ENCODE measurements around the gene RAPGEF2. TPM values are rescaled to one million over a fixed set of nuclear protein-coding genes. Genes with fewer than 3 reads are reported as not detected.
A peak's percentile ranks its signal among the peaks of the same experiment; 100 is the strongest.

The RAPGEF2 gene
- total and polyA plus RNA-seq, 11 donors: 10.6 to 75.9 (median 51.2) TPM

DNA sequence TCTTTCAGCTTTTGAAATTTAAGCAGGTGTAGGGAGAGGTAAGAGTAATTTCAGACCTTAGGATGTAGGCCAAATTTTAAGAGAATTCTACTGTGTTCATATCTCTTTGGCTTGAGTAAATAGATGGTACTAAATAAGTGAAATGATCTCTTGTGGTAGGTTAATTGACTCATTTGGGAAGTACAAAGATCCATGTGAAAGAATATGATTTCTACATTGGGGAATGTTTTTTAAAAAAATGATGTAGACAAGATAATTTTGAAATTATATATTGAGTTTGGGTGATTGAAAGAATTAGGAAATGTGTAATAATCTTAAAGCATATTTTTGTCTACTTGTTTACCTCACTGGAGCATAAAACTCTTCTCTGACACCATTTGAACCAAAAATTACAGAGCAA lies 35.6 kb downstream of the RAPGEF2 start:
- TF ChIP-seq, protein P1, sequence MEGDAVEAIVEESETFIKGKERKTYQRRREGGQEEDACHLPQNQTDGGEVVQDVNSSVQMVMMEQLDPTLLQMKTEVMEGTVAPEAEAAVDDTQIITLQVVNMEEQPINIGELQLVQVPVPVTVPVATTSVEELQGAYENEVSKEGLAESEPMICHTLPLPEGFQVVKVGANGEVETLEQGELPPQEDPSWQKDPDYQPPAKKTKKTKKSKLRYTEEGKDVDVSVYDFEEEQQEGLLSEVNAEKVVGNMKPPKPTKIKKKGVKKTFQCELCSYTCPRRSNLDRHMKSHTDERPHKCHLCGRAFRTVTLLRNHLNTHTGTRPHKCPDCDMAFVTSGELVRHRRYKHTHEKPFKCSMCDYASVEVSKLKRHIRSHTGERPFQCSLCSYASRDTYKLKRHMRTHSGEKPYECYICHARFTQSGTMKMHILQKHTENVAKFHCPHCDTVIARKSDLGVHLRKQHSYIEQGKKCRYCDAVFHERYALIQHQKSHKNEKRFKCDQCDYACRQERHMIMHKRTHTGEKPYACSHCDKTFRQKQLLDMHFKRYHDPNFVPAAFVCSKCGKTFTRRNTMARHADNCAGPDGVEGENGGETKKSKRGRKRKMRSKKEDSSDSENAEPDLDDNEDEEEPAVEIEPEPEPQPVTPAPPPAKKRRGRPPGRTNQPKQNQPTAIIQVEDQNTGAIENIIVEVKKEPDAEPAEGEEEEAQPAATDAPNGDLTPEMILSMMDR (IDR thresholded peaks at IDR 0.05): no peak
- no peak for TF ChIP-seq POLR2A (IDR thresholded peaks at IDR 0.05)
- intact Hi-C loops (cut with DNase I): no loop called here
- Histone ChIP-seq H3K27ac (no peak overlapping the region), H3K4me1 (peaks cover 0 to 70% (median 58%) of the 10 kb centered on the region in 12 donors), H3K36me3 (no peaks in the 10 kb centered on the region), H3K9me3 (no peaks in the 10 kb centered on the region), H3K4me3 (no peak overlapping the region), H3K27me3 (no peaks in the 10 kb centered on the region)
- DNase-seq (no peak), ATAC-seq (no peak)

DNA sequence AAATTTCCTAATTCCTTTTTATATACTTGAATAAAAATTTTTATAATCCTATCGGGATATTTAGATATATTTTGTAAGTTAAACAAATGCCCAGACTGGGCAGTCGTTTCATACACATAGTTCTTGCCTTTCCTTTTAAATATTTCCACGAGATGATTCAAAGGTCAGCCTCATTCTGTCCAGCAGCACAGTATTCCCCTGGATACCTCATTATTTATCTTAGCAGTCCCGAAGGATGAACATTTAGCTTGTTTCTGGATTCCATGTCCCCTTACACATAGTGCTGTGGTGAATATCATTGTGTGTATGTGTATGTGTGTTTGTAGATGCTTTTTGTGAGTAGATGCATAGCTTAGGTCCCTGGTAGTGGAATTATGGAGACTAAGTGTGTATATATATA lies 38.3 kb downstream of the RAPGEF2 start:
- TF ChIP-seq, protein P1 (IDR thresholded peaks at IDR 0.05): no peak
- no peak for TF ChIP-seq POLR2A (IDR thresholded peaks at IDR 0.05)
- no peak overlapping the region for H3K4me3 ChIP-seq
- H3K27ac ChIP-seq: peak overlapping the region in 1 of 12 donors; percentile 6
- ATAC-seq: peak in 1 of 4 donors; percentile 11
- no peak for DNase-seq
- no peaks in the 10 kb centered on the region for H3K36me3 ChIP-seq
- peaks cover 0 to 95% (median 76%) of the 10 kb centered on the region in 12 donors for H3K4me1 ChIP-seq
- WGBS, 4 donors: 32 to 57% (median 46%) methylated on average over 4 of the region's 4 CpGs
- H3K9me3 ChIP-seq: no peaks in the 10 kb centered on the region
- intact Hi-C loops (cut with DNase I): no loop called here
- H3K27me3 ChIP-seq: no peaks in the 10 kb centered on the region

DNA sequence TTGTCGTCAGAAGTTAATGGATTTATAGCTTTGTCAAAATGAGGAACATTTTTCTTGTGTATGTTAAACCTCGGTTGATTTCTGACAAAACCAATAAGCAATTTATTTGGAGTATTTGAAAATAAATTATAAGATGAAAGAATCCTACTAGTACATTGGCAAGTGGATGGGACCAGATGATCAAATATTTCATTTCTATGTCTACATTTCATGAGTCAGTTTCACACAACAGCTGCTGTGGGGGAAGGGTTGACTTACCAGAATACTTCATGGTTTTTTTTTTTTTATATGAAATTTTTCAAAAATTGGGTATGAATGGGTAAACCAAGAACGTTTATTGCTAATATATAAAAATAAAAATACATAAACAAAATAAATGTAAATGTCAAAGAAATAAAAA lies 39.4 kb downstream of the RAPGEF2 start:
- ATAC-seq (no peak), DNase-seq (no peak)
- Histone ChIP-seq H3K36me3 (no peaks in the 10 kb centered on the region), H3K4me1 (peaks cover 0 to 97% (median 79%) of the 10 kb centered on the region in 12 donors), H3K27me3 (no peaks in the 10 kb centered on the region), H3K4me3 (no peak overlapping the region), H3K27ac (no peak overlapping the region), H3K9me3 (no peaks in the 10 kb centered on the region)
- intact Hi-C loops (cut with DNase I): no loop called here
- TF ChIP-seq, protein P1 (IDR thresholded peaks at IDR 0.05): no peak
- TF ChIP-seq POLR2A (IDR thresholded peaks at IDR 0.05): no peak
- WGBS, 4 donors: 78 to 95% (median 88%) methylated on average over 3 of the region's 3 CpGs

DNA sequence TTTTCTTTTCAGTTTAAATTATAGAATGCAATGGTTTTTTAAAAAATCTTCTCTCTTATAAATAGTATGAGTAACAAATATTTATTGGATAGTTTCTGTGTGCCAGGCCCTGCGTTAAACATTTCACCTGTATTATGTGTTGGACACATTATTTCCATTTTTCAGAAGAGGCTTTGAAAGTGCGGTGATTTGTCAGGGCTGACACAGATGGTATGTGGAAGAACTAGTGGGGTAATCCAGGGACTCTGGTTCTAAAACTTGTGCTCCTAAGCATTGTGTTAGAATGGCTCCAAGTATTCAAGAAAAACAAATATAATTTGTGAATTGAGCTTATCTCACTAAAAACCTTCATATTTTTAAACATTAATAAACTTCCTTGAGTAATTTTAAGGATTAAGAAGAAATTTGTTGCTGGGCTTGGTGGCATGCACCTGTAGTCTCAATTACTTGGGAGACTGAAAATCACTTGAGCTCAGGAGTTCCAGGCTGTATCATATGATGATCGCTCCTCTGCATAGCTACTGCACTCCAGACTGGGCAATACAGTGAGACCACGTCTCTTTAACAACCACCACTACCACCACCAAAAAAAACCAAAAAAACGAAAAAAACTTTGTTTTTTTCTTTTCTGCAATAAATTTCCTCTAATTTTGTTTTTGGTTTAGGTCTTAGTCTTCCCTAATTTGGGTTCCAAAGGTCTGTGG lies 40.0 kb downstream of the RAPGEF2 start:
- intact Hi-C loops (cut with DNase I): no loop called here
- Histone ChIP-seq H3K27ac (no peak overlapping the region), H3K27me3 (no peaks in the 10 kb centered on the region), H3K4me3 (no peak overlapping the region), H3K36me3 (no peaks in the 10 kb centered on the region), H3K9me3 (no peaks in the 10 kb centered on the region), H3K4me1 (peaks cover 0 to 98% (median 76%) of the 10 kb centered on the region in 12 donors)
- no peak for ATAC-seq
- no peak for DNase-seq
- WGBS, 4 donors: 92 to 94% (median 94%) methylated on average over 5 of the region's 5 CpGs
- TF ChIP-seq, protein P1 (IDR thresholded peaks at IDR 0.05): no peak
- TF ChIP-seq POLR2A (IDR thresholded peaks at IDR 0.05): no peak
